Stimulated activated CD8-positive, alpha-beta memory T cell treated with anti-CD3 and anti-CD28 coated beads, Interleukin-15, amount 100 ng/mL, for 1 hour (primary cell): ENCODE data around the gene PRDM1.
"Not testable (repeated sequence)": the region's sequence is repeated elsewhere in the genome, so short reads cannot be mapped to it uniquely, and the experiment has no call there.

Source experiments
- DNase-seq: peaks from one replicate; pipeline ENCODE4 v3.0.0-alpha.2; 2020; ENCODE audit warnings: low read depth

Gene PRDM1

DNA sequence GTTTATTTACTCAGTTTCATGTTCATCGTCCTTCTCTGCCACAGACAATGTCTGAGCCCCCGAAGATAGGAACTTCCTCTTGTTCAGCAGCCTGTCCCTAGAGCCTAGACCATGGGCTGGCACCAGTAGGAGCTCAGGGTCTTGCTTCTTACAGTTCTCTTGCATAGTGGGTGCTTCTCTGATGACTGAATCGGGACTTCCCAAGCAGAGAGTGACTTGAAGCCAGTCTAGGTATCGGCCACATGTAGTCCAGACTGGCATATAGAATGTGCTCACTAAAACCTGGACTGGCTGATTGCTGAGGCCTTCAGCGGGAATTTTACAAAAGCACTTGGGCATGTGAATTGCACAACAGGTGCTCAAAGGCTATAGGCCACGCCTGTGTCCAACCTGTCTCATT is 52.0 kb downstream of the PRDM1 start:
- no peak for DNase-seq

- DNase-seq = no peak
These were observed 55.5 kb downstream of the PRDM1 start for GRCh38 chr6:106141441-106142237.

GRCh38 chr6:106142876-106143431 is 56.8 kb downstream of the PRDM1 start:
- DNase-seq = no peak

GRCh38 chr6:106143665-106144064 is 57.5 kb downstream of the PRDM1 start:
- no peak for DNase-seq

GRCh38 chr6:106145144-106145543 is 59.0 kb downstream of the PRDM1 start:
- no peak for DNase-seq

- DNase-seq = no peak
These were observed 59.6 kb downstream of the PRDM1 start for GRCh38 chr6:106145741-106146227.

DNA sequence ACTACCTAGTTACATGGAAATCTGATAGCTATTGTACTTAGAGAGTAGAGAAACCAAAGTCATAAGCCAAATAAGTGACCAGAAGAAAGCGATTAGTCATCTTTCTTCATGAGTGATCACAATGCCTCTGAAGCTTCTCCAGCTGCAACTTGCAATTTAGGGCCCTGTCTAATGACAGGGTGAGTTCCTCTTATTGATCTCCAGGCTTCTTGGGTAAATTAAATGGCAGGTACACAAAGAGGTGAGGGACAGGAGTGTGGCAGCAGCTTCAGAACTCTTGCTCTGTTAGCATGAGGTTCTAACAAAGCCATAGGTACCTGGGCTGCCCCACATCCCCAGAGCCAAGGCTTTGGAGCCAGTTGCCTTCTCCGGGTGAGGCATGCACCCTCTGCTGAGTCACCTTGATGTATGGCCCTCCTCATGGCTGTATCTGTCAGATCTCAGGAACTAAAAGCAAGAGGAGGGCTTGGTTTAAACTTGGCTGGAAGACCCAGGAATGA is 60.8 kb downstream of the PRDM1 start:
- no peak for DNase-seq

DNA sequence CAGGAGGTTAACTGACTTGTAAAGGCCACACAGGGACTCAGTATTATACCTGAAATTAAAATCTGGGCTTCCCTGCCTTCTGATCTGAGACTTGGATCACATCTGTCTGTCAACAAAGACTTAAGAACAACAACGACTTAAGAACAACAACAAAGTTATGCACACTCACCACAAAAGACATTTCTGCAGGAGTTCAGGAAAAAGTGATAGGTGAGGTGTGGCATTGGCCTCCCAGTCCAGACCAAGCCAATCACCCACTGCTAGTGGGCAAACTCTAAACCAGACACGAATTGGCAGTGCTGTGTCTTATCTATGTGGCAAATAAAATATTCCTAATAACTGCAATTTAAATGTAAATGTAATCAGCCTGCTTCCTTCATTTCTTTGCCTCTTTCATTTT is 61.3 kb downstream of the PRDM1 start:
- DNase-seq = no peak

DNA sequence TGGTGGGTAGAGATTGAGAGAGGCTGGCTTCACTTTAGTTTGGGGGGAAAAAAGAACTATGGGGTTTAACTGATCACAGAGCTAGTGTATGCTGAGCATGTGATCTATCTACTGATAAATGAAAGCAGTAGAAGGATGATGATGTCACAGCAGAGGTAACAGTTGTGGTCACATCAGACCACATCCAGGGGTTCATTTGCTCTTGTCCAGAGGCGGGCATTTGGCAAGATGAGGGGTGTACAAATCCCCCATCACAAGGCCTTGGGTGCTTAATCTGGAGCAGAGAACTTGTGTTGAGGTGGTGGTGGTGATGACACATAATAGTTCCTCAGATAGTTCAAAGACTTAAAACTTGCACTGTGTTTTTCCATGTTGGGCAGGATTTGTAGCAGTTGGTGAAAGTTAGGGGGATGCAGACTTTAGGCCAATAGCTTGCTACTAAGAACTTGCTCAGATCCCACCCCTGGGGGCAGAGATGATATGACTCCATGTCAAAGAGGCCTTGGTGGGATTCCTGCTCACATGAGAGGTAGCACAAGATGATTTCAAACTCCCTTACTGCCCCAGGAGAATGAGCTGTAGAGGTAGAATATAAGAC is 63.4 kb downstream of the PRDM1 start:
- no peak for DNase-seq

GRCh38 chr6:106152476-106152875 is 66.3 kb downstream of the PRDM1 start:
- not testable (repeated sequence) for DNase-seq

DNA sequence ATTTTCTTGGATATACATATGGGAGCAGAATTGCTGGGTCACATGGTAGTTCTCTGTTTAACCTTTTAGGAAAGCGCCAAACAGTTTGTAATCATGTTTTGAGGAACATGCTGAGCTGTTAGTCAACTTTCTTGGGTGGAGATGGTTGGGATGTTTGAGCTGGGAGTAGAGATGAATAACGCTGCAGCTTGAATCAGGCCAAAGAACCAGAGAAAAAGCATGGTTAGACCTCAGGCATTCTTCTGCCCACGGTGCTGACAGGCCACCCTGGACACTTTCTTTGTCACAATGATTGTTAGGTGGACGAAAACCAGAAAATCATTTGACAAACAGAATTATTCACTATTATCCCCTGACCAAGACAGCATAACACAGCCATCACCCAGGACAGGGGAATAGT is 66.8 kb downstream of the PRDM1 start:
- DNase-seq = no peak

DNA sequence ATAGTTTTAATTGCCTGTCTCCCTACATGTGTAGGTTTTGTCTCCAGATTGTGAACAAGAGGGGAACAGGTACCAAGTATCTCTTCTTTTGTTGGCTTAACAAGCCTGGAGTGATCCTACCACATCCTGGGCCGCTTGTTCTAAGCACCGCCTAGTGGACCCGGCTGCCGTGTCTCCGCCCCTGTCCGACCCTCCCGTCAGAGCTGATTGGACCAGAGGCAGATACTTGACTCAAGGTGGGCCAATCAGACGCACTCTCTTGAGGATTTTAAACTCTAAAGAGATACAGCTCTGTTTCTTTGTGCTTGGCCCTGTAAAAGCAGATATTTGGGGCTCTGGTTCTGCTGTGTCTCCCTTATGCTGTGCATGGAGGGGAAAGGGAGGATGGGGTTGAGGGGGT is 68.2 kb downstream of the PRDM1 start:
- no peak for DNase-seq

GRCh38 chr6:106155219-106155830 is 69.2 kb downstream of the PRDM1 start:
- no peak for DNase-seq

DNA sequence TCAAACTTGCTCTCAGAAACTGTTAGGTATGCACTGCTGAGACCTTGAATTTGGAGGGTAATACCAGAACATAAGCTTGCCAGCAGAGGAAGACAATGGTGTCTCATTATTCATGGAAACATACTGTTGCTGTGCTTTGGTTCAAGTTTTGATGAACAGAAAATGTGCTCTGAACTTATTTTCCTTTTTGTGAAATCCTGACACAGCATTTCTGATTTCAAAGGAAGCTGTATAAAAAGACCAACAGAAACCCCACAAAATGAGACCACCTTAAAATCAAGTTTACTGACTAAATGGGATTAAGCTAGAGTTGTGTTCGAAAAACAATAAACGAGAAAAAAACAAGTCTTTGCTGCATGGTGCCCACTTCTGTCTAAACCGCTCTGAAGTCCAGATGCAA is 70.3 kb downstream of the PRDM1 start:
- DNase-seq = no peak

GRCh38 chr6:106156863-106157262 is 70.7 kb downstream of the PRDM1 start:
- no peak for DNase-seq

GRCh38 chr6:106158816-106159215 is 72.7 kb downstream of the PRDM1 start:
- no peak for DNase-seq
